Measurements from ENCODE around the gene FLT1. TPM values are rescaled to one million over a fixed set of nuclear protein-coding genes. Genes with fewer than 3 reads are reported as not detected.

FLT1 gene
- total RNA-seq, 2 experiments from 2014 or later: 0.51 to 1.1 TPM

DNA sequence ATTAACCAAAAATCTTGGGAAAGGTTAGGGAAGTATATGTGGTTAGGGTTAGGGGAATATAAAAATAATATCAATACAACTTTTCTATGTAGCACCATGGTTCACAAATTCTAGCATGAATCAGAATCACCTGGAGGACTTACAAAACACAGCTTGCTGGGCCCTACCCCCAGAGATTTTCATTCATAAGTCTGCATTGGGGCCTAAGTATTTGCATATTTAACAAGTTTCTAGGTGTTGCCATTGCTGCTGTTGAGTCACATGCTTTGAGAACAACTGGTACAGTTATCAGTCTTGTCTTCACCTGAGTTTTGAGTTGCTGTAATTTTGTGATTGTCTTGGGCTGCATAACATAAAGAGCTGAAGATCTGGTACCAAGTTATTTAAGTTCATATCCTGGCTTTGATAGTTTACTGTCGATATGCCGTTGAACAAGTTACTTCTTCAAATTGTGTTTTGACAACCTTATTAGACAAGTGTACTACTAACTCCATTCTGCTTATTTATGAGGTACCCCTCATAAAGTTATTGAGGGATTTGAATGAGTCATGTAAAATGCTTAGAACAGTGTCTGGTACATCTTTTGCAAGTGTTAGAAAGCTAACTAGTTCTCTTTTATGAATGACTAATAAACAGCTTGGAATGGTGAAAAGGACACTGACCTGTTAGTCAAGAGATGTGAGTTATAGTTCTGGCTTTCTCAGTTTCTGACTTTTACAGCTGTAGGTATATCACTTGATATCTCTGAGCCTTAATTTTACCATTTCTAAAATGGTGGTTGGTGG is 223.7 kb downstream of the FLT1 start:
- Mint-ChIP-seq H3K4me3 (no peak overlapping the region), H3K4me1 (peaks cover 10% of the 10 kb centered on the region), H3K9me3 (peaks cover 2% of the 10 kb centered on the region), H3K27me3 (no peaks in the 10 kb centered on the region), H3K36me3 (peaks cover 35% of the 10 kb centered on the region), H3K27ac (no peak overlapping the region)
- ATAC-seq (ENCODE audit: low read depth) (no peak), DNase-seq (no peak)
- POLR2A ChIA-PET: no interaction called here

DNA sequence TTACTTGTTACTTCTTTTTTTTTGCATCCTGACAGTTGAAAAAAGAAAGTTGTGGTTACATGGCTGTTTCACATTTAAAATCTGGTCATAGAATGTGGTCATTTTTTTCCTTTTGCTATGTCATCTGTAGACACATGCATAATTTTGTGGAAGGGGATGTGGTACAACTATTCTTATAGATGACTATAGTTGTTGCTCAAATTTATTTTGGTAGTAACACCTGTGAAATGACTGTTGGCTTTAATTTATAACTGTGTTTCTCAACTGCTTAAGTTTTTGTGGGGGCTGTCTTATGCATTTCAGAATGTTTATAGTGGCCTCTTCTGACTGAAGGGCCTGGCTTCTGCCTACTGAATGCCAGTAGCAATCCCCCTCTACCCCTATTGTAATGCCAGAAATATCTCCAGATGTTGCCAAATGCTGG is 226.1 kb downstream of the FLT1 start:
- peaks cover 42% of the 10 kb centered on the region for H3K36me3 Mint-ChIP-seq
- peak overlapping the region; percentile 49 for H3K27ac Mint-ChIP-seq
- DNase-seq: no peak
- POLR2A ChIA-PET: no interaction called here
- H3K9me3 Mint-ChIP-seq: peaks cover 2% of the 10 kb centered on the region
- ATAC-seq (ENCODE audit: low read depth): peak; percentile 95
- peak overlapping the region; percentile 36 for H3K4me3 Mint-ChIP-seq
- peaks cover 10% of the 10 kb centered on the region for H3K4me1 Mint-ChIP-seq
- no peaks in the 10 kb centered on the region for H3K27me3 Mint-ChIP-seq

DNA sequence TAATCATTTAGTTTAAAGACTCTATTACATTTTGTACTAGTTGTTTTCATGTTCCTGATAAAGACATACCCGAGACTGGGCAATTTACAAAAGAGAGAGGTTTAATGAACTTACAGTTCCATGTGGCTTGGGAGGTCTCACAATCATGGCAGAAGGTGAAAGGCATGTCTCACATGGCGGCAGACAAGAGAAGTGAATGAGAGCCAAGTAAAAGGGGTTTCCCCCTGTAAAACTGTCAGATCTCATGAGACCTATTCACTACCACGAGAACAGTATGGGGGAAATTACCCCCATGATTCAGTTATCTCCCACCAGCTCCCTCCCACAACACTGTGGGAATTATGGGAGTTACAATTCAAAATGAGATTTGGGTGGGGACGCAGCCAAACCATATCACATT is 227.4 kb downstream of the FLT1 start:
- POLR2A ChIA-PET: no interaction called here
- DNase-seq (no peak), ATAC-seq (ENCODE audit: low read depth) (no peak)
- Mint-ChIP-seq H3K27ac (no peak overlapping the region), H3K36me3 (peaks cover 49% of the 10 kb centered on the region), H3K9me3 (peaks cover 5% of the 10 kb centered on the region), H3K27me3 (no peaks in the 10 kb centered on the region), H3K4me3 (no peak overlapping the region), H3K4me1 (peaks cover 10% of the 10 kb centered on the region)

DNA sequence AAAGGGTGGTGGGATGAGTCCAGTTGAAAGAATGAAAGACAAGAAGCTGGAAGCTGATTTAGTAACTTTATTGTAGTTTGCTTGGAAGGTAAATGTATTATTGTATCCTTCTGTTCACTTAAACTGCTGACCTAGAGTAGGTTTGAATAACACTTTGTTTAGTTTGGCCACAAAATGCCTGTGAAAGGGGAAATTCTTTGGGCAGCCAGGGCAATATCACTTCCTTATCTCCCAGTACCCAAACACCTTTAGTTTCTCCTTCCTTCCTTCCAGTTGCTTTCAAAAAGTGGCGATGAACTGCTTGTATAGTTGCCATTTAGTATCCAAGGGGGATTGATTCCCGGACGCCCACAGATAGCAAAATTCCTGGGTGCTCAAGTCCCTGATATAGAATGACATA is 236.5 kb downstream of the FLT1 start:
- Mint-ChIP-seq H3K27me3 (no peaks in the 10 kb centered on the region), H3K4me3 (no peak overlapping the region), H3K36me3 (peaks cover 44% of the 10 kb centered on the region), H3K4me1 (peaks cover 8% of the 10 kb centered on the region), H3K9me3 (peaks cover 4% of the 10 kb centered on the region), H3K27ac (no peak overlapping the region)
- POLR2A ChIA-PET: no interaction called here
- DNase-seq: no peak
- ATAC-seq (ENCODE audit: low read depth): no peak

DNA sequence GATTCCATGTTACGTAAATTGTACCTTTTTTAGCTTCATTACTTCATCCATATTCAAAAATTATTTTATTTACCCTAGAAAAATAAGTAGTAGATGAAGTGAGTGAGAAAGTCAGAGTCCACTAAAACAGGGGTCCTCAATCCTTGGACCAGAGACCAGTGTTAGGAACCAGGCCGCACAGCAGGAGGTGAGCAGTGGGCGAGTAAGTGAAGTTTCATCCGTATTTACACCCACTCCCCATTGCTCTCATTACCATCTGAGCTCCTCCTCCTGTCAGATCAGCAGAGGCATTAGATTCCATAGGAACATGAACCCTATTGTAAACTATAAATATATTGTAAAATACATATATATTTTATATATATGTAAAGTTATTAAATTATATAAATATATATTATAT is 237.6 kb downstream of the FLT1 start:
- ATAC-seq (ENCODE audit: low read depth): no peak
- POLR2A ChIA-PET: no interaction called here
- H3K36me3 Mint-ChIP-seq: peaks cover 38% of the 10 kb centered on the region

DNA sequence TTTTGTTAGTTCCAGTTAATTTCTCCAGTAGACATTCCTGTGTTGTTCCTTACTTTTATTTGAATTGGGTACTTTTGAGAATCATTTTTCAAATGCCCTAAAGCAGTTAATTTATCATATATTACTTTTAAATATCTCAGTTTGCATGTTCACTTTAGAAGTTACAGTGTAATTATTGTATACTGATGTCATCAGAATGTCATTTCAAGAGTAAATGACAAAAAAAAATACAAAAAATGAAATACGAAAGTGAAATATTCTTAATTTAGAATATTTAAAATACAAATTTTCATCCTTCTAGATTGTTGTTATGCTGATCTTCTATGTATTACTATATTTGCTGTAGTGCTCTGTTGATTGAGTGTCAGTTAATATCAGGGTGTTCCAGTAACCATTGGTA is 242.4 kb downstream of the FLT1 start:
- H3K9me3 Mint-ChIP-seq: peaks cover 6% of the 10 kb centered on the region
- DNase-seq (no peak), ATAC-seq (ENCODE audit: low read depth) (no peak)
- no peaks in the 10 kb centered on the region for H3K27me3 Mint-ChIP-seq
- H3K4me3 Mint-ChIP-seq: no peak overlapping the region
- peaks cover 14% of the 10 kb centered on the region for H3K4me1 Mint-ChIP-seq
- POLR2A ChIA-PET: no interaction called here
- peaks cover 52% of the 10 kb centered on the region for H3K36me3 Mint-ChIP-seq
- H3K27ac Mint-ChIP-seq: no peak overlapping the region

More for the DNA sequence above, 237.6 kb downstream of the FLT1 start:
- Mint-ChIP-seq H3K27ac (no peak overlapping the region), H3K27me3 (no peaks in the 10 kb centered on the region), H3K4me3 (no peak overlapping the region), H3K9me3 (peaks cover 2% of the 10 kb centered on the region), H3K4me1 (peaks cover 8% of the 10 kb centered on the region)
- no peak for DNase-seq

DNA sequence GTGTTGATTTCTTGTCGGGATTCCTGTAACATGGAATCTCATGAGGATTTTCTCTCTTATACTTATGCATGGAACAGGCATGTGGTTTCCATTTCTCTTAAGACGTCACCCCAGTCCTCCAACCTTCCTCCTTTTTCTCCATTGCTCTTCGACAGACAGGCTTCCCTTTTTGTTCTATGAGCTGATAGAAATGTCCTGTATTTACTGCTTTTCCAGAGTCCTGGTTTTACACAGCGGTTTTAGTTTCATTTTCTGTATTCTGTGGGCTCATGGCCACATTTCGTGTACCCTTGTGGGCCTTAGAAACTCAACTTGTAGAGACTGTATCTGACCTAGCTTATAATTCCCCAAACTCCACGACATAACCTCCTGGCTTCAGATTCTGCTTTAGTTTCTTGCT is 243.5 kb downstream of the FLT1 start:
- no peak for DNase-seq
- no peak overlapping the region for H3K27ac Mint-ChIP-seq
- peaks cover 6% of the 10 kb centered on the region for H3K9me3 Mint-ChIP-seq
- ATAC-seq (ENCODE audit: low read depth): no peak
- peaks cover 53% of the 10 kb centered on the region for H3K36me3 Mint-ChIP-seq
- H3K4me3 Mint-ChIP-seq: peak overlapping the region; percentile 16
- H3K4me1 Mint-ChIP-seq: peaks cover 14% of the 10 kb centered on the region
- POLR2A ChIA-PET: no interaction called here
- no peaks in the 10 kb centered on the region for H3K27me3 Mint-ChIP-seq

DNA sequence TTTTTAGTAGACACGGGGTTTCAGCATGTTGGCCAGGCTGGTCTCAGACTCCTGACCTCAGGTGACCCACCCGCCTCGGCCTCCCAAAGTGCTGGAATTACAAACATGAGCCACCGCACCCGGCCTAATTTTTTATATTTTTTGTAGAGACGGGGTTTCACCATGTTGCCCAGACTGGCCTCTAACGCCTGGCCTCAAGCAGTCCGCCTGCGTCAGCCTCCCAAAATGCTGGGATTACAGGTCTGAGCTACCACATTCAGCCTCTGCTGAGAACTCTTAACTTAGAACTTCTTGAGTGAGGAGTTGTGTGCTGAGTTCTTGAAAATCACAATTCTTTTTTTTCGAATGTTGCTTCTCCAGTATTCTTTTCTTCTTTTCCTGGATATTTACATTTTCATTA is 244.4 kb downstream of the FLT1 start:
- DNase-seq: no peak
- Mint-ChIP-seq H3K4me1 (peaks cover 14% of the 10 kb centered on the region), H3K9me3 (peaks cover 6% of the 10 kb centered on the region), H3K36me3 (peaks cover 54% of the 10 kb centered on the region), H3K27me3 (no peaks in the 10 kb centered on the region), H3K4me3 (no peak overlapping the region), H3K27ac (no peak overlapping the region)
- ATAC-seq (ENCODE audit: low read depth): no peak
- POLR2A ChIA-PET: no interaction called here

Other genes with a start within 250 kb of the FLT1 start
- 10 to 100 TPM; 55.4 to 59.3 TPM for gene POMP, start 164.0 kb upstream of the FLT1 start, total RNA-seq
- 10 to 100 TPM; 14.2 to 16.7 TPM for gene SLC46A3, start 223.8 kb upstream of the FLT1 start, total RNA-seq